ENCODE results near the gene ACTR3. TPM values are rescaled to one million over a fixed set of nuclear protein-coding genes. Genes with fewer than 3 reads are reported as not detected.

Gene ACTR3
- total and polyA plus RNA-seq, 2 experiments from 2014 or later, result 63.7 to 137 TPM

DNA sequence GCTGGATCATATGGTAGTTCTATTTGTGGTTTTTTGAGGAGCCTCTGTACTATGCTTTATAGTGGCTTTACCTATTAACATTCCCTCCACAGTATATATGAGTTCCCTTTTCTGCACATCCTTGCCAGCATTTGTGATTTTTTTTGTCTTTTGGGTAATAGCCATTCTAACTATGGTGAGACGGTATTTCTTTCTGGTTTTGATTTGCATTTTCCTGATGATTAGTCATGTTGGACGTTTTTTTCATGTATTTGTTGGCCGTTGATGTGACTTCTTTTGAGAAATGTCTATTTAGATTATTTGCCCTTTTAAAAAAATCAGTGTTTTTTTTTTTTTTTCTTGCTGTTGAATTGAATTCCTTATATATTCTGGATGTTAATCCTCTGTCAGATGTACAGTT lies 31.1 kb downstream of the ACTR3 start:
- Mint-ChIP-seq H3K27ac (no peak overlapping the region), H3K27me3 (ENCODE audit: insufficient read depth, low read depth, poor library complexity) (no peaks in the 10 kb centered on the region), H3K4me3 (no peak overlapping the region), H3K36me3 (ENCODE audit: low read depth) (peaks cover 16% of the 10 kb centered on the region), H3K9me3 (no peaks in the 10 kb centered on the region), H3K4me1 (no peaks in the 10 kb centered on the region)
- H3K79me2 ChIP-seq (replicated peaks; ENCODE audit: insufficient read depth), result peaks cover 89% of the 10 kb centered on the region
- no peaks in the 10 kb centered on the region for H3F3A ChIP-seq (replicated peaks; ENCODE audit: low read depth)
- H3K9me2 ChIP-seq (ENCODE audit: insufficient read depth), result no peaks in the 10 kb centered on the region
- H3K27me3 ChIP-seq (ENCODE audit: insufficient read depth), result no peaks in the 10 kb centered on the region
- no peak overlapping the region for H3K27ac ChIP-seq (ENCODE audit: low read depth)
- no peak overlapping the region for H2AFZ ChIP-seq
- H3K4me2 ChIP-seq, result no peak overlapping the region
- ATAC-seq, result no peak
- H4K20me1 ChIP-seq (replicated peaks; ENCODE audit: insufficient read depth), result peaks cover 12% of the 10 kb centered on the region
- H3K4me1 ChIP-seq (ENCODE audit: insufficient read depth), result no peaks in the 10 kb centered on the region
- DNase-seq (ENCODE audit: low spot score), result no peak
- no peak overlapping the region for H3K4me3 ChIP-seq
- no peak for TF ChIP-seq NANOG (IDR thresholded peaks at IDR 0.05; ENCODE audit: borderline replicate concordance)
- TF ChIP-seq EZH2phosphoT487 (IDR thresholded peaks at IDR 0.05; ENCODE audit: unreplicated experiment), result no peak
- TF ChIP-seq, protein P1, sequence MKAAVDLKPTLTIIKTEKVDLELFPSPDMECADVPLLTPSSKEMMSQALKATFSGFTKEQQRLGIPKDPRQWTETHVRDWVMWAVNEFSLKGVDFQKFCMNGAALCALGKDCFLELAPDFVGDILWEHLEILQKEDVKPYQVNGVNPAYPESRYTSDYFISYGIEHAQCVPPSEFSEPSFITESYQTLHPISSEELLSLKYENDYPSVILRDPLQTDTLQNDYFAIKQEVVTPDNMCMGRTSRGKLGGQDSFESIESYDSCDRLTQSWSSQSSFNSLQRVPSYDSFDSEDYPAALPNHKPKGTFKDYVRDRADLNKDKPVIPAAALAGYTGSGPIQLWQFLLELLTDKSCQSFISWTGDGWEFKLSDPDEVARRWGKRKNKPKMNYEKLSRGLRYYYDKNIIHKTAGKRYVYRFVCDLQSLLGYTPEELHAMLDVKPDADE (IDR thresholded peaks at IDR 0.05), result no peak
- TF ChIP-seq, protein P2, sequence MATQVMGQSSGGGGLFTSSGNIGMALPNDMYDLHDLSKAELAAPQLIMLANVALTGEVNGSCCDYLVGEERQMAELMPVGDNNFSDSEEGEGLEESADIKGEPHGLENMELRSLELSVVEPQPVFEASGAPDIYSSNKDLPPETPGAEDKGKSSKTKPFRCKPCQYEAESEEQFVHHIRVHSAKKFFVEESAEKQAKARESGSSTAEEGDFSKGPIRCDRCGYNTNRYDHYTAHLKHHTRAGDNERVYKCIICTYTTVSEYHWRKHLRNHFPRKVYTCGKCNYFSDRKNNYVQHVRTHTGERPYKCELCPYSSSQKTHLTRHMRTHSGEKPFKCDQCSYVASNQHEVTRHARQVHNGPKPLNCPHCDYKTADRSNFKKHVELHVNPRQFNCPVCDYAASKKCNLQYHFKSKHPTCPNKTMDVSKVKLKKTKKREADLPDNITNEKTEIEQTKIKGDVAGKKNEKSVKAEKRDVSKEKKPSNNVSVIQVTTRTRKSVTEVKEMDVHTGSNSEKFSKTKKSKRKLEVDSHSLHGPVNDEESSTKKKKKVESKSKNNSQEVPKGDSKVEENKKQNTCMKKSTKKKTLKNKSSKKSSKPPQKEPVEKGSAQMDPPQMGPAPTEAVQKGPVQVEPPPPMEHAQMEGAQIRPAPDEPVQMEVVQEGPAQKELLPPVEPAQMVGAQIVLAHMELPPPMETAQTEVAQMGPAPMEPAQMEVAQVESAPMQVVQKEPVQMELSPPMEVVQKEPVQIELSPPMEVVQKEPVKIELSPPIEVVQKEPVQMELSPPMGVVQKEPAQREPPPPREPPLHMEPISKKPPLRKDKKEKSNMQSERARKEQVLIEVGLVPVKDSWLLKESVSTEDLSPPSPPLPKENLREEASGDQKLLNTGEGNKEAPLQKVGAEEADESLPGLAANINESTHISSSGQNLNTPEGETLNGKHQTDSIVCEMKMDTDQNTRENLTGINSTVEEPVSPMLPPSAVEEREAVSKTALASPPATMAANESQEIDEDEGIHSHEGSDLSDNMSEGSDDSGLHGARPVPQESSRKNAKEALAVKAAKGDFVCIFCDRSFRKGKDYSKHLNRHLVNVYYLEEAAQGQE (IDR thresholded peaks at IDR 0.05; ENCODE audit: unreplicated experiment), result no peak
- no peak for TF ChIP-seq EZH2 (IDR thresholded peaks at IDR 0.05; ENCODE audit: low read depth, unreplicated experiment)
- H3K36me3 ChIP-seq (ENCODE audit: insufficient read depth), result peaks cover 15% of the 10 kb centered on the region; the same call in 1 of the 2 replicates

DNA sequence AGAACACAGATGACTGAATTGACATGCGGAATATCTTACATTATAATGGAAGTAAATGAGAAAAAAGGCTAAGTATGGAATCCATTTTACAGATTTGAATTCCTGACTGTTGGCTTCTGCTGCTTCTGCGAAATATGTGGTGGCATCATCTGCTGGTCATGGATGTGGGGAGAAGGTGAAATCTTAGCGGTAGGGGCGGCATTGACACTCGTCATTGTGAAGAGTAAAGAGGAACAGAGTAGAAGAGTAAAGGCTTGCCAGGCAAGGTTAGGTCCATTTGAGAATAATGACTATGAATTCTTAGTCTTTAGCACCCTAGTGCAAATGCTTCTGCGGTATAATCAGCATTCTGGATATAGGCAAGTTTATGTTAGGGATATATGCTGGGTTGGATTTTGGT lies 32.4 kb downstream of the ACTR3 start:
- no peaks in the 10 kb centered on the region for H3K4me1 Mint-ChIP-seq
- no peaks in the 10 kb centered on the region for H3K9me2 ChIP-seq (ENCODE audit: insufficient read depth)
- H3K4me3 ChIP-seq, result no peak overlapping the region
- peaks cover 11% of the 10 kb centered on the region; the same call in 1 of the 2 replicates for H3K36me3 ChIP-seq (ENCODE audit: insufficient read depth)
- no peak overlapping the region for H2AFZ ChIP-seq
- no peak overlapping the region for H3K4me2 ChIP-seq
- H3K27ac ChIP-seq (ENCODE audit: low read depth), result no peak overlapping the region
- no peak for ATAC-seq
- no peaks in the 10 kb centered on the region for H3K9me3 Mint-ChIP-seq
- H4K20me1 ChIP-seq (replicated peaks; ENCODE audit: insufficient read depth), result peaks cover 12% of the 10 kb centered on the region
- no peak overlapping the region for H3K27ac Mint-ChIP-seq
- H3K36me3 Mint-ChIP-seq (ENCODE audit: low read depth), result peaks cover 18% of the 10 kb centered on the region
- no peak for DNase-seq (ENCODE audit: low spot score)
- H3K27me3 ChIP-seq (ENCODE audit: insufficient read depth), result no peaks in the 10 kb centered on the region
- H3K27me3 Mint-ChIP-seq (ENCODE audit: insufficient read depth, low read depth, poor library complexity), result no peaks in the 10 kb centered on the region
- no peaks in the 10 kb centered on the region for H3K4me1 ChIP-seq (ENCODE audit: insufficient read depth)
- H3K79me2 ChIP-seq (replicated peaks; ENCODE audit: insufficient read depth), result peaks cover 80% of the 10 kb centered on the region
- H3K4me3 Mint-ChIP-seq, result no peak overlapping the region
- no peaks in the 10 kb centered on the region for H3F3A ChIP-seq (replicated peaks; ENCODE audit: low read depth)
- TF ChIP-seq, protein P2 (IDR thresholded peaks at IDR 0.05; ENCODE audit: unreplicated experiment), result no peak
- TF ChIP-seq ZNF114 (CRISPR knock-in tag; IDR thresholded peaks at IDR 0.05) (no peak), EZH2phosphoT487 (IDR thresholded peaks at IDR 0.05; ENCODE audit: unreplicated experiment) (no peak), CREB1 (CRISPR knock-in tag; IDR thresholded peaks at IDR 0.05; ENCODE audit: low read depth) (no peak)
- TF ChIP-seq, protein P3, sequence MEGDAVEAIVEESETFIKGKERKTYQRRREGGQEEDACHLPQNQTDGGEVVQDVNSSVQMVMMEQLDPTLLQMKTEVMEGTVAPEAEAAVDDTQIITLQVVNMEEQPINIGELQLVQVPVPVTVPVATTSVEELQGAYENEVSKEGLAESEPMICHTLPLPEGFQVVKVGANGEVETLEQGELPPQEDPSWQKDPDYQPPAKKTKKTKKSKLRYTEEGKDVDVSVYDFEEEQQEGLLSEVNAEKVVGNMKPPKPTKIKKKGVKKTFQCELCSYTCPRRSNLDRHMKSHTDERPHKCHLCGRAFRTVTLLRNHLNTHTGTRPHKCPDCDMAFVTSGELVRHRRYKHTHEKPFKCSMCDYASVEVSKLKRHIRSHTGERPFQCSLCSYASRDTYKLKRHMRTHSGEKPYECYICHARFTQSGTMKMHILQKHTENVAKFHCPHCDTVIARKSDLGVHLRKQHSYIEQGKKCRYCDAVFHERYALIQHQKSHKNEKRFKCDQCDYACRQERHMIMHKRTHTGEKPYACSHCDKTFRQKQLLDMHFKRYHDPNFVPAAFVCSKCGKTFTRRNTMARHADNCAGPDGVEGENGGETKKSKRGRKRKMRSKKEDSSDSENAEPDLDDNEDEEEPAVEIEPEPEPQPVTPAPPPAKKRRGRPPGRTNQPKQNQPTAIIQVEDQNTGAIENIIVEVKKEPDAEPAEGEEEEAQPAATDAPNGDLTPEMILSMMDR (conservative IDR thresholded peaks at IDR 0.05; ENCODE audit: low read depth in 2 of 2), result no peak

All from GM23338 (cell line).